Tibial nerve (tissue), 4 donors: ENCODE data around the gene RGS5. TPM values are rescaled to one million over a fixed set of nuclear protein-coding genes. Genes with fewer than 3 reads are reported as not detected.

ENCODE experiments used
- DNase-seq, 2 donors: peaks; one replicate each; pipeline ENCODE4 v3.0.0-alpha.2; 2019; ENCODE audit warnings: low spot score in 2 of 2
- H3K27ac ChIP-seq, 4 donors: fragments of 200-600 bp; sonication (generic) in 3 of 4; one replicate each; pipeline ENCODE4 v1.5.1; 2017 to 2019; ENCODE audit warnings: mild to moderate bottlenecking in 1 of 4
- H3K27me3 ChIP-seq, 2 donors: fragments of 200-600 bp; sonication (generic) in 1 of 2; one replicate each; pipeline versions ENCODE4 v1.5.1 to v1.6.0; 2017 to 2019
- H3K36me3 ChIP-seq, 3 donors: fragments of 200-600 bp; sonication (generic); one replicate each; pipeline ENCODE4 v1.5.1; 2018 to 2019
- H3K4me1 ChIP-seq, 4 donors: fragments of 200-600 bp; sonication (generic) in 3 of 4; one replicate each; pipeline ENCODE4 v1.5.1; 2017 to 2019
- H3K4me3 ChIP-seq, 4 donors: fragments of 200-600 bp; sonication (generic) in 3 of 4; one replicate each; pipeline ENCODE4 v1.5.1; 2017 to 2019; ENCODE audit warnings: mild to moderate bottlenecking in 1 of 4, moderate library complexity in 1 of 4
- H3K9me3 ChIP-seq, 4 donors: fragments of 200-600 bp; sonication (generic) in 3 of 4; one replicate each; pipeline ENCODE4 v1.5.1; 2017 to 2019
- CTCF ChIP-seq, 5 experiments: fragments of 200-600 bp in 3 of 5; fragments of 450-650 bp in 2 of 5; sonication (generic) in 3 of 5; IDR thresholded peaks; one replicate each; pipeline ENCODE4 v1.5.1; 2016 to 2019; ENCODE audit warnings: antibody characterized with exemption in 5 of 5, mild to moderate bottlenecking in 3 of 5, moderate library complexity in 2 of 5
- EP300 ChIP-seq, 2 donors: sonication (generic); formaldehyde crosslinking; IDR thresholded peaks; one replicate each; pipeline ENCODE4 v1.6.1; 2017; ENCODE audit warnings: antibody characterized with exemption in 2 of 2, mild to moderate bottlenecking in 1 of 2
- POLR2A ChIP-seq, 2 donors: fragments of 450-650 bp; IDR thresholded peaks; one replicate each; pipeline ENCODE4 v1.6.1; 2017; ENCODE audit warnings: antibody characterized with exemption in 2 of 2, mild to moderate bottlenecking in 2 of 2, moderate library complexity in 2 of 2
- WGBS, 2 donors: methylation state at CpG; one replicate each; pipeline ENCODE4 v1.1.5; 2018; 5-methylcytosine and 5-hydroxymethylcytosine counted together
- total RNA-seq, 4 donors: library from RNA; depleted of rRNA; stranded (reverse); fragments of >200 nt; gene quantifications; one replicate each; pipeline ENCODE4 v1.1.0, GENCODE V29; 2016

The RGS5 gene
- total RNA-seq, 4 donors from 2014 or later: 21.3 to 71.0 (median 43.7) TPM

GRCh38 chr1:163213626-163214025, 10.9 kb upstream of the RGS5 start:
- 88 to 92% methylated on average over 4 of the region's 4 CpGs for WGBS, 2 donors

GRCh38 chr1:163211667-163212066, 9.0 kb upstream of the RGS5 start:
- Histone ChIP-seq H3K27me3 (no peaks in the 10 kb centered on the region), H3K27ac (no peak overlapping the region), H3K36me3 (no peaks in the 10 kb centered on the region), H3K9me3 (no peaks in the 10 kb centered on the region), H3K4me3 (no peak overlapping the region), H3K4me1 (no peaks in the 10 kb centered on the region)
- 49 to 59% methylated on average over 2 of the region's 2 CpGs for WGBS, 2 donors
- TF ChIP-seq CTCF (IDR thresholded peaks at IDR 0.05) (no peak), EP300 (IDR thresholded peaks at IDR 0.05) (no peak), POLR2A (IDR thresholded peaks at IDR 0.05) (no peak)
- DNase-seq: no peak

More at GRCh38 chr1:163213626-163214025, 10.9 kb upstream of the RGS5 start:
- no peak overlapping the region for H3K4me3 ChIP-seq
- TF ChIP-seq CTCF (IDR thresholded peaks at IDR 0.05): no peak
- no peak for TF ChIP-seq POLR2A (IDR thresholded peaks at IDR 0.05)
- TF ChIP-seq EP300 (IDR thresholded peaks at IDR 0.05): no peak
- no peak for DNase-seq
- H3K27ac ChIP-seq: no peak overlapping the region
- no peaks in the 10 kb centered on the region for H3K4me1 ChIP-seq
- no peaks in the 10 kb centered on the region for H3K27me3 ChIP-seq
- no peaks in the 10 kb centered on the region for H3K9me3 ChIP-seq
- H3K36me3 ChIP-seq: no peaks in the 10 kb centered on the region

- Histone ChIP-seq H3K27ac (no peak overlapping the region), H3K4me3 (no peak overlapping the region), H3K27me3 (no peaks in the 10 kb centered on the region), H3K4me1 (no peaks in the 10 kb centered on the region), H3K36me3 (no peaks in the 10 kb centered on the region), H3K9me3 (no peaks in the 10 kb centered on the region)
- no peak for TF ChIP-seq EP300 (IDR thresholded peaks at IDR 0.05)
- no peak for TF ChIP-seq CTCF (IDR thresholded peaks at IDR 0.05)
- TF ChIP-seq POLR2A (IDR thresholded peaks at IDR 0.05): no peak
- DNase-seq: no peak
Observed at GRCh38 chr1:163205513-163205912, 2.8 kb upstream of the RGS5 start.

- Histone ChIP-seq H3K4me3 (no peak overlapping the region), H3K4me1 (no peaks in the 10 kb centered on the region), H3K9me3 (no peaks in the 10 kb centered on the region), H3K36me3 (no peaks in the 10 kb centered on the region), H3K27ac (no peak overlapping the region), H3K27me3 (no peaks in the 10 kb centered on the region)
- TF ChIP-seq POLR2A (IDR thresholded peaks at IDR 0.05) (no peak), CTCF (IDR thresholded peaks at IDR 0.05) (no peak), EP300 (IDR thresholded peaks at IDR 0.05) (no peak)
- 87 to 90% methylated on average over 1 of the region's 1 CpG for WGBS, 2 donors
- DNase-seq: no peak
Observed at GRCh38 chr1:163203561-163203960, 845 bp upstream of the RGS5 start.

- WGBS, 2 donors: 12 to 31% methylated on average over 1 of the region's 1 CpG
- no peak for DNase-seq
- TF ChIP-seq POLR2A (IDR thresholded peaks at IDR 0.05): no peak
- TF ChIP-seq EP300 (IDR thresholded peaks at IDR 0.05): no peak
- no peak for TF ChIP-seq CTCF (IDR thresholded peaks at IDR 0.05)
- H3K4me3 ChIP-seq: no peak overlapping the region
- H3K4me1 ChIP-seq: no peaks in the 10 kb centered on the region
- no peaks in the 10 kb centered on the region for H3K27me3 ChIP-seq
- H3K27ac ChIP-seq: no peak overlapping the region
- H3K9me3 ChIP-seq: no peaks in the 10 kb centered on the region
- H3K36me3 ChIP-seq: no peaks in the 10 kb centered on the region
Observed at GRCh38 chr1:163201906-163202305, 810 bp downstream of the RGS5 start.
